Activated T-helper 2 cell treated with anti-CD3 and anti-CD28 coated beads, Interferon-gamma antibody, Interleukin-2, Interleukin-4, amounts not matched to agents 10 μg/mL and 5 μg/mL and 100 μg/mL, durations not matched to agents 14 hours and 24 hours and 36 hours (primary cell): ENCODE results near the gene CDC14B. TPM values are rescaled to one million over a fixed set of nuclear protein-coding genes. Genes with fewer than 3 reads are reported as not detected.
"Not testable (repeated sequence)": the region's sequence is repeated elsewhere in the genome, so short reads cannot be mapped to it uniquely, and the experiment has no call there.

ENCODE experiments used
- DNase-seq: peaks from one replicate; pipeline ENCODE4 v3.0.0; 2021; ENCODE audit warnings: low spot score
- H3K27ac Mint-ChIP-seq: one replicate; pipeline ENCODE4 v1.8.0; 2021; ENCODE audit warnings: mixed read lengths
- H3K27me3 Mint-ChIP-seq: one replicate; pipeline ENCODE4 v1.8.0; 2021; ENCODE audit warnings: low read depth, mixed read lengths
- H3K36me3 Mint-ChIP-seq: one replicate; pipeline ENCODE4 v1.8.0; 2021; ENCODE audit warnings: low read depth, mixed read lengths
- H3K4me1 Mint-ChIP-seq: one replicate; pipeline ENCODE4 v1.8.0; 2021; ENCODE audit warnings: low read depth, mixed read lengths
- H3K4me3 Mint-ChIP-seq: one replicate; pipeline ENCODE4 v1.8.0; 2021; ENCODE audit warnings: low read depth, mild to moderate bottlenecking, moderate library complexity, mixed read lengths
- H3K9me3 Mint-ChIP-seq: one replicate; pipeline ENCODE4 v1.8.0; 2021; ENCODE audit warnings: mixed read lengths
- intact Hi-C: fragments of 100-400 bp; cut with micrococcal nuclease; formaldehyde crosslinking; loops from one replicate; pipeline ENCODE4 v1.15.1; 2023
- total RNA-seq: library from RNA; stranded (reverse); gene quantifications from 2 replicates; pipeline ENCODE4 v1.2.3, GENCODE V29; 2022

CDC14B gene
- total RNA-seq, 1 donor from 2014 or later: 6.5 TPM

- Mint-ChIP-seq H3K4me3 (no peak overlapping the region), H3K4me1 (no peaks in the 10 kb centered on the region), H3K27me3 (peaks cover 1% of the 10 kb centered on the region), H3K27ac (no peak overlapping the region), H3K9me3 (no peaks in the 10 kb centered on the region), H3K36me3 (no peaks in the 10 kb centered on the region)
- intact Hi-C loops: no loop called here
- no peak for DNase-seq
Observed at GRCh38 chr9:96603305-96604003, 16.2 kb downstream of the CDC14B start.

GRCh38 chr9:96599298-96599697 lies 20.3 kb downstream of the CDC14B start:
- no peaks in the 10 kb centered on the region for H3K36me3 Mint-ChIP-seq
- no peak for DNase-seq
- H3K4me1 Mint-ChIP-seq: no peaks in the 10 kb centered on the region
- H3K27ac Mint-ChIP-seq: no peak overlapping the region
- H3K4me3 Mint-ChIP-seq: no peak overlapping the region
- intact Hi-C loops: no loop called here
- H3K27me3 Mint-ChIP-seq: peaks cover 4% of the 10 kb centered on the region
- no peaks in the 10 kb centered on the region for H3K9me3 Mint-ChIP-seq

GRCh38 chr9:96596601-96597111 lies 23.0 kb downstream of the CDC14B start:
- no peaks in the 10 kb centered on the region for H3K9me3 Mint-ChIP-seq
- H3K4me1 Mint-ChIP-seq: no peaks in the 10 kb centered on the region
- no peak for DNase-seq
- H3K27ac Mint-ChIP-seq: no peak overlapping the region
- intact Hi-C loops: no loop called here
- H3K36me3 Mint-ChIP-seq: no peaks in the 10 kb centered on the region
- H3K27me3 Mint-ChIP-seq: peaks cover 4% of the 10 kb centered on the region
- no peak overlapping the region for H3K4me3 Mint-ChIP-seq

- intact Hi-C loops: no loop called here
- no peak overlapping the region for H3K27ac Mint-ChIP-seq
- H3K4me1 Mint-ChIP-seq: peaks cover 1% of the 10 kb centered on the region
- no peaks in the 10 kb centered on the region for H3K9me3 Mint-ChIP-seq
- peaks cover 3% of the 10 kb centered on the region for H3K27me3 Mint-ChIP-seq
- no peak for DNase-seq
- no peak overlapping the region for H3K4me3 Mint-ChIP-seq
- H3K36me3 Mint-ChIP-seq: no peaks in the 10 kb centered on the region
Observed at GRCh38 chr9:96587338-96588315, 32.0 kb downstream of the CDC14B start.

- H3K4me3 Mint-ChIP-seq: no peak overlapping the region
- H3K9me3 Mint-ChIP-seq: no peaks in the 10 kb centered on the region
- intact Hi-C loops: no loop called here
- H3K27me3 Mint-ChIP-seq: peaks cover 3% of the 10 kb centered on the region
- peaks cover 1% of the 10 kb centered on the region for H3K4me1 Mint-ChIP-seq
- no peaks in the 10 kb centered on the region for H3K36me3 Mint-ChIP-seq
- H3K27ac Mint-ChIP-seq: no peak overlapping the region
- DNase-seq: no peak
Observed at GRCh38 chr9:96585426-96585825, 34.2 kb downstream of the CDC14B start.

GRCh38 chr9:96582199-96582598 lies 37.4 kb downstream of the CDC14B start:
- H3K4me3 Mint-ChIP-seq, H3K36me3 Mint-ChIP-seq, H3K27ac Mint-ChIP-seq, H3K27me3 Mint-ChIP-seq, H3K4me1 Mint-ChIP-seq, H3K9me3 Mint-ChIP-seq, DNase-seq, intact Hi-C loops: not testable (repeated sequence)

- no peak for DNase-seq
- intact Hi-C loops: no loop called here
- H3K36me3 Mint-ChIP-seq: no peaks in the 10 kb centered on the region
Observed at GRCh38 chr9:96581786-96582185, 37.9 kb downstream of the CDC14B start.

GRCh38 chr9:96581301-96581700 lies 38.3 kb downstream of the CDC14B start:
- Mint-ChIP-seq H3K4me3 (no peak overlapping the region), H3K9me3 (no peaks in the 10 kb centered on the region), H3K27ac (no peak overlapping the region), H3K4me1 (no peaks in the 10 kb centered on the region), H3K27me3 (peaks cover 4% of the 10 kb centered on the region), H3K36me3 (no peaks in the 10 kb centered on the region)
- no peak for DNase-seq
- intact Hi-C loops: no loop called here

More at GRCh38 chr9:96581786-96582185, 37.9 kb downstream of the CDC14B start:
- H3K27me3 Mint-ChIP-seq: peaks cover 3% of the 10 kb centered on the region
- H3K9me3 Mint-ChIP-seq: no peaks in the 10 kb centered on the region
- no peaks in the 10 kb centered on the region for H3K4me1 Mint-ChIP-seq
- H3K27ac Mint-ChIP-seq: no peak overlapping the region
- no peak overlapping the region for H3K4me3 Mint-ChIP-seq

GRCh38 chr9:96574931-96575351 lies 44.7 kb downstream of the CDC14B start:
- Mint-ChIP-seq H3K9me3 (no peaks in the 10 kb centered on the region), H3K27me3 (peaks cover 6% of the 10 kb centered on the region), H3K27ac (no peak overlapping the region), H3K4me1 (no peaks in the 10 kb centered on the region), H3K36me3 (no peaks in the 10 kb centered on the region), H3K4me3 (no peak overlapping the region)
- no peak for DNase-seq
- intact Hi-C loops: no loop called here

GRCh38 chr9:96574455-96574854 lies 45.2 kb downstream of the CDC14B start:
- Mint-ChIP-seq H3K27me3 (peaks cover 6% of the 10 kb centered on the region), H3K36me3 (no peaks in the 10 kb centered on the region), H3K4me3 (no peak overlapping the region), H3K4me1 (no peaks in the 10 kb centered on the region), H3K9me3 (no peaks in the 10 kb centered on the region), H3K27ac (no peak overlapping the region)
- DNase-seq: no peak
- intact Hi-C loops: no loop called here

- H3K27ac Mint-ChIP-seq: peak overlapping the region; percentile 71
Observed at GRCh38 chr9:96567203-96567700, 52.4 kb downstream of the CDC14B start.

GRCh38 chr9:96566498-96567202 lies 53.0 kb downstream of the CDC14B start:
- Mint-ChIP-seq H3K27ac (peak overlapping the region; percentile 71), H3K9me3 (no peaks in the 10 kb centered on the region), H3K4me1 (peaks cover 30% of the 10 kb centered on the region), H3K4me3 (peak overlapping the region; percentile 72), H3K36me3 (no peaks in the 10 kb centered on the region), H3K27me3 (peaks cover 3% of the 10 kb centered on the region)
- peak; percentile 74 for DNase-seq
- intact Hi-C loops: loop anchor here (1.0 to 5.0 kb wide), 4 partner anchors 13 to 211 kb away; partner anchors contain the start of genes PRXL2C and ZNF510

More at GRCh38 chr9:96567203-96567700, 52.4 kb downstream of the CDC14B start:
- H3K36me3 Mint-ChIP-seq: no peaks in the 10 kb centered on the region
- H3K27me3 Mint-ChIP-seq: peaks cover 3% of the 10 kb centered on the region
- intact Hi-C loops: loop anchor here (2.0 to 5.0 kb wide), 2 partner anchors 88 to 210 kb away; partner anchors contain the start of genes PRXL2C and ZNF510
- DNase-seq: no peak
- no peaks in the 10 kb centered on the region for H3K9me3 Mint-ChIP-seq
- H3K4me1 Mint-ChIP-seq: peaks cover 30% of the 10 kb centered on the region
- H3K4me3 Mint-ChIP-seq: peak overlapping the region; percentile 72
